NK-92 (cell line): ENCODE results near the gene SMC1A.
"Not testable (repeated sequence)": the region's sequence is repeated elsewhere in the genome, so short reads cannot be mapped to it uniquely, and the experiment has no call there.

Source experiments
- DNase-seq: peaks from one replicate; lab custom pipeline; 2025; ENCODE audit not compliant: unreplicated experiment; lab: John Stamatoyannopoulos, UW

SMC1A gene

GRCh38 chrX:53422861-53423306 is 430 bp upstream of the SMC1A start, which contains the start of gene RIBC1:
TSS of gene RIBC1 (plus strand) at chrX:53422873. CDS start at chrX:53426277, 3,404 bp downstream.
- no peak for DNase-seq

GRCh38 chrX:53421772-53422085 is 725 bp downstream of the SMC1A start:
- DNase-seq = no peak

GRCh38 chrX:53421125-53421524 is 1.3 kb downstream of the SMC1A start:
- no peak for DNase-seq

GRCh38 chrX:53420351-53420750 is 2.1 kb downstream of the SMC1A start:
- DNase-seq = not testable (repeated sequence)

- DNase-seq = no peak
Measured at GRCh38 chrX:53412446-53412845, 10.0 kb downstream of the SMC1A start.

- DNase-seq = no peak
Measured at GRCh38 chrX:53403535-53403934, 18.9 kb downstream of the SMC1A start.

GRCh38 chrX:53398216-53398615 is 24.2 kb downstream of the SMC1A start:
- no peak for DNase-seq

- DNase-seq = no peak
Measured at GRCh38 chrX:53395605-53396298, 26.7 kb downstream of the SMC1A start.

GRCh38 chrX:53383376-53384076 is 38.9 kb downstream of the SMC1A start:
- no peak for DNase-seq

- no peak for DNase-seq
Measured at GRCh38 chrX:53379747-53380146, 42.7 kb downstream of the SMC1A start.

GRCh38 chrX:53379008-53379710 is 43.3 kb downstream of the SMC1A start:
- no peak for DNase-seq

GRCh38 chrX:53377464-53377863 is 45.0 kb downstream of the SMC1A start:
- DNase-seq = no peak

GRCh38 chrX:53376888-53377287 is 45.6 kb downstream of the SMC1A start:
- no peak for DNase-seq

GRCh38 chrX:53374923-53375322 is 47.5 kb downstream of the SMC1A start:
- no peak for DNase-seq

- no peak for DNase-seq
Measured at GRCh38 chrX:53374222-53374820, 48.1 kb downstream of the SMC1A start.

GRCh38 chrX:53373307-53373706 is 49.1 kb downstream of the SMC1A start:
- DNase-seq = no peak

GRCh38 chrX:53366454-53366853 is 56.0 kb downstream of the SMC1A start:
- DNase-seq = not testable (repeated sequence)

- DNase-seq = no peak
Measured at GRCh38 chrX:53362449-53362848, 60.0 kb downstream of the SMC1A start.

- DNase-seq = no peak
Measured at GRCh38 chrX:53357799-53358530, 64.5 kb downstream of the SMC1A start.

GRCh38 chrX:53356186-53356585 is 66.3 kb downstream of the SMC1A start:
- DNase-seq = no peak

GRCh38 chrX:53354669-53355068 is 67.8 kb downstream of the SMC1A start:
- no peak for DNase-seq
